BLaER1 (cell line): ENCODE measurements around the gene SPATA3.

Experiments used
- H3K27ac ChIP-seq: shearing (Covaris generic); formaldehyde crosslinking; 2 replicates; pipeline ENCODE4 v1.8.1; 2022
- H3K27me3 ChIP-seq: shearing (Covaris generic); formaldehyde crosslinking; 2 replicates; pipeline ENCODE4 v1.8.1; 2022
- H3K36me3 ChIP-seq: shearing (Covaris generic); formaldehyde crosslinking; 2 replicates; pipeline ENCODE4 v1.8.1; 2022
- H3K4me1 ChIP-seq: shearing (Covaris generic); formaldehyde crosslinking; 2 replicates; pipeline ENCODE4 v1.8.1; 2022
- H3K4me2 ChIP-seq: shearing (Covaris generic); formaldehyde crosslinking; 2 replicates; pipeline ENCODE4 v1.8.1; 2022
- H3K4me3 ChIP-seq: shearing (Covaris generic); formaldehyde crosslinking; 2 replicates; pipeline ENCODE4 v1.8.1; 2022
- H3K9ac ChIP-seq: shearing (Covaris generic); formaldehyde crosslinking; 2 replicates; pipeline ENCODE4 v1.8.1; 2022
- H3K9me3 ChIP-seq: shearing (Covaris generic); formaldehyde crosslinking; 2 replicates; pipeline ENCODE4 v1.8.1; 2022
- H4K20me1 ChIP-seq: shearing (Covaris generic); formaldehyde crosslinking; 2 replicates; pipeline ENCODE4 v1.8.1; 2022
- Cebpa-rat ChIP-seq: shearing (Covaris generic); IDR thresholded peaks from 2 replicates; pipeline ENCODE4 v1.8.1; 2022

The SPATA3 gene

DNA sequence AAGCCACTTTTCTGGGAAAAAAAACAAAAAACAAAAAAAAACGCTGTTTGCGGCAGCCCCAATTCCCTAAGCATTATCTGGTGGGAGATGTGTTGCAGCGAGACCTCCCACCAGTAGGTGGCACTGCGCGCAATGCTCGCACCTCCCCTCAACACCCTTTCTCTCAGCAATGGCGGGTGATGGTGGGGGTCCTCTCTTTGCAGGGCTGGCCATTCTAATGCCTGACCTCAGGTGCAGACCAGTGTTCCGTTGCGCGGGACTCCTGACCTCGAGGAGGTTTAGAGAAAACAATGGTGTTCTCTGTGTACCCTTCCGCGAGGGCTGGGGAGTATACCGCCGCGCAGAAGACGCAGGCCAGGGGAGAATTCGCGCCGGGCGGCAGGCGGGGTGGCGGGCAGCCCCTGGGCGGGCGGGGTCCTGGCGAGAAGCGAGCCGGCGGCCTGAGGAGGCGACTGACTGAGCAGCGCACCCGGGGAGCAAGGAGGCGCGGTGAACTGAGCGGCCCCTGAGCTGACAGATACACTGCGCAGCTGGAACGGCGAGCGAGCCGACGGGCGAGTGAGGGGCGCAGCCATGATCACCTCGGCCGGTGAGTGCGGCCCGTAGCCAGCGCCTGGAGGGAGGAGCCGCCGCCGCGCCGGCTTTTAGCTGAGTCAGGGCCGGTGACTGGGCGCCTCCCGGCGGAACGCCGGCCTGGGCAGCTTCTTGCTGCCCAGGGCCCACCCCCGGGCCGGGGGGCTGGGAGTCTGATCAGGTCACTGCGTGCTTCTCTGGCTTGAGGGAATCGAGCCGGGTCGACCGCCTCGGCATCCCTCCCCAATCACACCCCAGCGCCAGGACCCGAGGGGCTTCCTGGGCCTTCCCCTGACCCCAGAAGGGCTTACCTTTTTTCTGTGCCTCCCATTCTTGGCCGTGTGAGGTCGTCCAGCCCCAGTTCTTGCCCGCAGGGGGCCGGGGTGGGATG, 60.8 kb downstream of the SPATA3 start, which contains the start of gene PSMD1:
Gene PSMD1 (plus strand): TSS at position 415 of the 964 bp plus-strand sequence. CDS start 159 bp downstream, at position 574.
- H3K27ac ChIP-seq, result peak within 1 kb of the TSS; percentile 99
- peak within 1 kb of the TSS; percentile 100 for H3K4me3 ChIP-seq
- no peaks in the 10 kb centered on the region for H3K9me3 ChIP-seq
- no peak for TF ChIP-seq Cebpa-rat
- H3K4me2 ChIP-seq, result peak within 1 kb of the TSS; percentile 95
- H3K27me3 ChIP-seq, result no peaks in the 10 kb centered on the region
- peak within 1 kb of the TSS; percentile 99 for H3K9ac ChIP-seq
- peaks cover 7% of the 10 kb centered on the region for H3K36me3 ChIP-seq
- H4K20me1 ChIP-seq, result peaks cover 50% of the 10 kb centered on the region
- H3K4me1 ChIP-seq, result peaks cover 38% of the 10 kb centered on the region

DNA sequence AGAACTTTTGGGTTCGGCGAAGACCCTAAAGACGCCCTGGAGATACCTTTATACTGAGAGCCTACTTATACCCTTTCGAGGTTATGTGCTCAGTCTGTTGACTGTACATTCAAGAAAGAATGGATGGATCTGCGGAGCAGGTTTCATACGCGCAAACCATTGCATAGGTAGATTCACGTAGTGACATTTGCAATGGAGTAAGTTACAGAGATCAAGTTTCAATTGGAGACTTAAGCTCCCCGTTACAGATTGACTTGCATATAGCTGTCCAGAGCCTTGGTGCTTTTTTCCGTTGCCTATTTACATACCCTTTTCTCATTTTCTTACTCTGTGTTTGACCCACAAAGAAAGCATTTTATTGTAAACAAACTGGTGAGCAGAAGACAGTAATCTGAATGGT, 61.7 kb downstream of the SPATA3 start:
- Histone ChIP-seq H3K9me3 (no peaks in the 10 kb centered on the region), H3K4me3 (peak overlapping the region; percentile 100), H3K36me3 (peaks cover 12% of the 10 kb centered on the region), H3K4me1 (peaks cover 30% of the 10 kb centered on the region), H3K27ac (peak overlapping the region; percentile 99), H3K27me3 (no peaks in the 10 kb centered on the region), H4K20me1 (peaks cover 50% of the 10 kb centered on the region), H3K4me2 (peak overlapping the region; percentile 95), H3K9ac (peak overlapping the region; percentile 99)
- TF ChIP-seq Cebpa-rat, result no peak
